ENCODE results near the gene NKX1-2.

The NKX1-2 gene

GRCh38 chr10:124433461-124433860 is 16.4 kb downstream of the NKX1-2 start:
- TF ChIP-seq SUZ12 (IDR thresholded peaks at IDR 0.05; ENCODE audit: extremely low read depth, insufficient read depth, insufficient read length) = no peak
- TF ChIP-seq ZNF274 (IDR thresholded peaks at IDR 0.05; ENCODE audit: low read depth, low read length) = no peak
- TF ChIP-seq YY1 (IDR thresholded peaks at IDR 0.05; ENCODE audit: insufficient read depth, insufficient read length) = no peak

GRCh38 chr10:124430077-124430476 is 19.8 kb downstream of the NKX1-2 start:
- no peak overlapping the region for H3K9ac ChIP-seq (ENCODE audit: insufficient read length, low read depth)
- no peaks in the 10 kb centered on the region for H3K4me1 ChIP-seq (ENCODE audit: insufficient read depth, insufficient read length)
- TF ChIP-seq ZNF274 (IDR thresholded peaks at IDR 0.05; ENCODE audit: low read depth, low read length) (no peak), YY1 (IDR thresholded peaks at IDR 0.05; ENCODE audit: insufficient read depth, insufficient read length) (no peak), SUZ12 (IDR thresholded peaks at IDR 0.05; ENCODE audit: extremely low read depth, insufficient read depth, insufficient read length) (no peak)
- H3K36me3 ChIP-seq (ENCODE audit: insufficient read depth, insufficient read length, low read length) = no peaks in the 10 kb centered on the region
- no peak overlapping the region for H3K4me3 ChIP-seq (ENCODE audit: insufficient read length, low read depth)
- H3K27me3 ChIP-seq (ENCODE audit: insufficient read depth, insufficient read length) = no peaks in the 10 kb centered on the region
- DNase-seq (ENCODE audit: low read depth, low spot score) = no peak
- H3K9me3 ChIP-seq (ENCODE audit: insufficient read depth, low read length) = no peaks in the 10 kb centered on the region

More at GRCh38 chr10:124433461-124433860, 16.4 kb downstream of the NKX1-2 start:
- no peaks in the 10 kb centered on the region for H3K4me1 ChIP-seq (ENCODE audit: insufficient read depth, insufficient read length)
- H3K27me3 ChIP-seq (ENCODE audit: insufficient read depth, insufficient read length) = no peaks in the 10 kb centered on the region
- H3K9me3 ChIP-seq (ENCODE audit: insufficient read depth, low read length) = no peaks in the 10 kb centered on the region
- H3K9ac ChIP-seq (ENCODE audit: insufficient read length, low read depth) = no peak overlapping the region
- H3K36me3 ChIP-seq (ENCODE audit: insufficient read depth, insufficient read length, low read length) = no peaks in the 10 kb centered on the region
- H3K4me3 ChIP-seq (ENCODE audit: insufficient read length, low read depth) = no peak overlapping the region
- DNase-seq (ENCODE audit: low read depth, low spot score) = no peak

- H3K27me3 ChIP-seq (ENCODE audit: insufficient read depth, insufficient read length) = no peaks in the 10 kb centered on the region
- H3K9ac ChIP-seq (ENCODE audit: insufficient read length, low read depth) = no peak overlapping the region
- no peak overlapping the region for H3K4me3 ChIP-seq (ENCODE audit: insufficient read length, low read depth)
- DNase-seq (ENCODE audit: low read depth, low spot score) = no peak
- H3K9me3 ChIP-seq (ENCODE audit: insufficient read depth, low read length) = no peaks in the 10 kb centered on the region
- H3K36me3 ChIP-seq (ENCODE audit: insufficient read depth, insufficient read length, low read length) = no peaks in the 10 kb centered on the region
- TF ChIP-seq YY1 (IDR thresholded peaks at IDR 0.05; ENCODE audit: insufficient read depth, insufficient read length) = no peak
- no peak for TF ChIP-seq ZNF274 (IDR thresholded peaks at IDR 0.05; ENCODE audit: low read depth, low read length)
- no peak for TF ChIP-seq SUZ12 (IDR thresholded peaks at IDR 0.05; ENCODE audit: extremely low read depth, insufficient read depth, insufficient read length)
- no peaks in the 10 kb centered on the region for H3K4me1 ChIP-seq (ENCODE audit: insufficient read depth, insufficient read length)
These were observed 20.3 kb downstream of the NKX1-2 start for GRCh38 chr10:124429576-124429975.

- Histone ChIP-seq H3K4me1 (ENCODE audit: insufficient read depth, insufficient read length) (no peaks in the 10 kb centered on the region), H3K36me3 (ENCODE audit: insufficient read depth, insufficient read length, low read length) (no peaks in the 10 kb centered on the region), H3K27me3 (ENCODE audit: insufficient read depth, insufficient read length) (no peaks in the 10 kb centered on the region), H3K4me3 (ENCODE audit: insufficient read length, low read depth) (no peak overlapping the region), H3K9ac (ENCODE audit: insufficient read length, low read depth) (no peak overlapping the region), H3K9me3 (ENCODE audit: insufficient read depth, low read length) (no peaks in the 10 kb centered on the region)
- no peak for DNase-seq (ENCODE audit: low read depth, low spot score)
- TF ChIP-seq YY1 (IDR thresholded peaks at IDR 0.05; ENCODE audit: insufficient read depth, insufficient read length) (no peak), ZNF274 (IDR thresholded peaks at IDR 0.05; ENCODE audit: low read depth, low read length) (no peak), SUZ12 (IDR thresholded peaks at IDR 0.05; ENCODE audit: extremely low read depth, insufficient read depth, insufficient read length) (no peak)
These were observed 21.5 kb downstream of the NKX1-2 start for GRCh38 chr10:124428207-124428777.

GRCh38 chr10:124425227-124425962 is 24.4 kb downstream of the NKX1-2 start:
- no peak for DNase-seq (ENCODE audit: low read depth, low spot score)
- Histone ChIP-seq H3K9ac (ENCODE audit: insufficient read length, low read depth) (no peak overlapping the region), H3K27me3 (ENCODE audit: insufficient read depth, insufficient read length) (peaks cover 14% of the 10 kb centered on the region), H3K9me3 (ENCODE audit: insufficient read depth, low read length) (no peaks in the 10 kb centered on the region), H3K4me1 (ENCODE audit: insufficient read depth, insufficient read length) (no peaks in the 10 kb centered on the region), H3K4me3 (ENCODE audit: insufficient read length, low read depth) (no peak overlapping the region), H3K36me3 (ENCODE audit: insufficient read depth, insufficient read length, low read length) (no peaks in the 10 kb centered on the region)
- TF ChIP-seq YY1 (IDR thresholded peaks at IDR 0.05; ENCODE audit: insufficient read depth, insufficient read length) (no peak), SUZ12 (IDR thresholded peaks at IDR 0.05; ENCODE audit: extremely low read depth, insufficient read depth, insufficient read length) (no peak), ZNF274 (IDR thresholded peaks at IDR 0.05; ENCODE audit: low read depth, low read length) (no peak)

- Histone ChIP-seq H3K27me3 (ENCODE audit: insufficient read depth, insufficient read length) (peaks cover 19% of the 10 kb centered on the region), H3K9ac (ENCODE audit: insufficient read length, low read depth) (no peak overlapping the region), H3K9me3 (ENCODE audit: insufficient read depth, low read length) (no peaks in the 10 kb centered on the region), H3K4me1 (ENCODE audit: insufficient read depth, insufficient read length) (no peaks in the 10 kb centered on the region), H3K36me3 (ENCODE audit: insufficient read depth, insufficient read length, low read length) (no peaks in the 10 kb centered on the region), H3K4me3 (ENCODE audit: insufficient read length, low read depth) (no peak overlapping the region)
- TF ChIP-seq YY1 (IDR thresholded peaks at IDR 0.05; ENCODE audit: insufficient read depth, insufficient read length) = no peak
- TF ChIP-seq SUZ12 (IDR thresholded peaks at IDR 0.05; ENCODE audit: extremely low read depth, insufficient read depth, insufficient read length) = no peak
- no peak for TF ChIP-seq ZNF274 (IDR thresholded peaks at IDR 0.05; ENCODE audit: low read depth, low read length)
- DNase-seq (ENCODE audit: low read depth, low spot score) = no peak
These were observed 26.0 kb downstream of the NKX1-2 start for GRCh38 chr10:124423813-124424212.

GRCh38 chr10:124422742-124423141 is 27.1 kb downstream of the NKX1-2 start:
- Histone ChIP-seq H3K36me3 (ENCODE audit: insufficient read depth, insufficient read length, low read length) (no peaks in the 10 kb centered on the region), H3K9ac (ENCODE audit: insufficient read length, low read depth) (no peak overlapping the region), H3K4me1 (ENCODE audit: insufficient read depth, insufficient read length) (no peaks in the 10 kb centered on the region), H3K27me3 (ENCODE audit: insufficient read depth, insufficient read length) (peaks cover 19% of the 10 kb centered on the region), H3K4me3 (ENCODE audit: insufficient read length, low read depth) (no peak overlapping the region), H3K9me3 (ENCODE audit: insufficient read depth, low read length) (no peaks in the 10 kb centered on the region)
- TF ChIP-seq ZNF274 (IDR thresholded peaks at IDR 0.05; ENCODE audit: low read depth, low read length) (no peak), YY1 (IDR thresholded peaks at IDR 0.05; ENCODE audit: insufficient read depth, insufficient read length) (no peak), SUZ12 (IDR thresholded peaks at IDR 0.05; ENCODE audit: extremely low read depth, insufficient read depth, insufficient read length) (no peak)
- DNase-seq (ENCODE audit: low read depth, low spot score) = no peak
